Trophoblast cell (in vitro differentiated cells and primary cell): Measurements from ENCODE around the gene ZNF784.

ENCODE experiments used
- DNase-seq, 2 donors: peaks; one replicate each; pipeline ENCODE4 v3.0.0-alpha.2; 2016
- H2AFZ ChIP-seq: 2 replicates; pipeline ENCODE4 v1.6.1; 2013; ENCODE audit warnings: low read length, moderate library complexity, mild to moderate bottlenecking; ENCODE audit not compliant: insufficient read depth, poor library complexity
- H2AK5ac ChIP-seq: 2 replicates; pipeline ENCODE4 v1.6.1; 2013; ENCODE audit warnings: mild to moderate bottlenecking, low read length
- H2BK120ac ChIP-seq: 2 replicates; pipeline ENCODE4 v1.6.1; 2013; ENCODE audit warnings: low read length, mild to moderate bottlenecking, moderate library complexity; ENCODE audit not compliant: insufficient read depth, poor library complexity
- H2BK12ac ChIP-seq: 2 replicates; pipeline ENCODE4 v1.6.1; 2013; ENCODE audit warnings: mild to moderate bottlenecking, low read length, moderate library complexity
- H2BK5ac ChIP-seq: 2 replicates; pipeline ENCODE4 v1.6.1; 2013; ENCODE audit warnings: low read length, low read depth, moderate library complexity, mild to moderate bottlenecking; ENCODE audit not compliant: poor library complexity
- H3K14ac ChIP-seq: 2 replicates; pipeline ENCODE4 v1.6.1; 2013; ENCODE audit warnings: mild to moderate bottlenecking, low read length
- H3K18ac ChIP-seq: 2 replicates; pipeline ENCODE4 v1.6.1; 2013; ENCODE audit warnings: mild to moderate bottlenecking, low read length
- H3K23ac ChIP-seq: 2 replicates; pipeline ENCODE4 v1.6.1; 2013; ENCODE audit warnings: low read length
- H3K27ac ChIP-seq: 2 replicates; pipeline ENCODE4 v1.5.1; 2013; ENCODE audit warnings: low read depth, mild to moderate bottlenecking, inconsistent platforms, low read length, moderate library complexity
- H3K27me3 ChIP-seq: 2 replicates; pipeline ENCODE4 v1.6.1; 2013; ENCODE audit warnings: inconsistent platforms, mild to moderate bottlenecking, low read length, moderate library complexity; ENCODE audit not compliant: insufficient read depth
- H3K36me3 ChIP-seq, 2 experiments: 1 replicate in 1 of 2; 2 replicates in 1 of 2; pipeline ENCODE4 v1.6.1; 2013; ENCODE audit warnings: low read length in 2 of 2, mild to moderate bottlenecking in 2 of 2, moderate library complexity in 1 of 2; ENCODE audit not compliant: insufficient read depth in 2 of 2, control insufficient read depth in 1 of 2
- H3K4ac ChIP-seq: 2 replicates; pipeline ENCODE4 v1.6.1; 2013; ENCODE audit warnings: low read depth, mild to moderate bottlenecking, low read length, moderate library complexity
- H3K4me1 ChIP-seq, 2 experiments: 1 replicate in 1 of 2; 2 replicates in 1 of 2; pipeline ENCODE4 v1.6.1; 2013; ENCODE audit warnings: low read length in 2 of 2, mild to moderate bottlenecking in 2 of 2, moderate library complexity in 1 of 2; ENCODE audit not compliant: insufficient read depth in 2 of 2, control insufficient read depth in 1 of 2
- H3K4me2 ChIP-seq: 2 replicates; pipeline ENCODE4 v1.6.1; 2013; ENCODE audit warnings: inconsistent platforms, mild to moderate bottlenecking, low read length, moderate library complexity
- H3K4me3 ChIP-seq: 2 replicates; pipeline ENCODE4 v1.5.1; 2013; ENCODE audit warnings: mild to moderate bottlenecking, low read depth, low read length, inconsistent platforms
- H3K79me1 ChIP-seq: one replicate; pipeline ENCODE4 v1.6.1; 2013; ENCODE audit warnings: low read length
- H3K79me2 ChIP-seq: 2 replicates; pipeline ENCODE4 v1.6.1; 2013; ENCODE audit warnings: low read length, mild to moderate bottlenecking; ENCODE audit not compliant: control insufficient read depth, insufficient read depth, poor library complexity
- H3K9ac ChIP-seq: 2 replicates; pipeline ENCODE4 v1.6.1; 2013; ENCODE audit warnings: mild to moderate bottlenecking, low read length
- H3K9me3 ChIP-seq: 2 replicates; pipeline ENCODE4 v1.6.1; 2013; ENCODE audit warnings: low read depth, mild to moderate bottlenecking, control low read depth, inconsistent platforms, low read length; ENCODE audit not compliant: insufficient read depth
- H4K12ac ChIP-seq: 2 replicates; pipeline ENCODE4 v1.6.1; 2013; ENCODE audit warnings: low read depth, mild to moderate bottlenecking, low read length, moderate library complexity
- H4K8ac ChIP-seq: 2 replicates; pipeline ENCODE4 v1.6.1; 2013; ENCODE audit warnings: low read depth, mild to moderate bottlenecking, low read length, moderate library complexity
- H4K91ac ChIP-seq: one replicate; pipeline ENCODE4 v1.6.1; 2013; ENCODE audit warnings: low read depth, mild to moderate bottlenecking, low read length, moderate library complexity
- WGBS: extraction: QIAGEN DNeasy Blood & Tissue Kit; methylation state at CpG from one replicate; pipeline ENCODE4 v1.1.7; 2013; ENCODE audit warnings: missing lambda C conversion rate; ENCODE audit not compliant: insufficient read length, insufficient coverage; ENCODE audit errors: extremely low coverage; 5-methylcytosine and 5-hydroxymethylcytosine counted together

Gene ZNF784

GRCh38 chr19:55659822-55660221 lies 35.5 kb upstream of the ZNF784 start:
- Histone ChIP-seq H2AFZ (no peak overlapping the region), H2BK5ac (no peak overlapping the region), H2AK5ac (no peak overlapping the region), H3K4me2 (no peak overlapping the region), H4K91ac (no peak overlapping the region), H3K27me3 (no peaks in the 10 kb centered on the region), H3K4me1 (peaks cover 3 to 10% of the 10 kb centered on the region in 2 experiments), H2BK120ac (no peak overlapping the region), H4K8ac (no peak overlapping the region), H3K9ac (no peak overlapping the region), H3K79me2 (peaks cover 42% of the 10 kb centered on the region), H3K9me3 (peaks cover 1% of the 10 kb centered on the region), H3K4me3 (no peak overlapping the region), H3K23ac (no peak overlapping the region), H2BK12ac (no peak overlapping the region), H3K4ac (peak overlapping the region; percentile 98), H3K14ac (no peak overlapping the region), H3K18ac (no peak overlapping the region), H4K12ac (no peak overlapping the region), H3K27ac (no peak overlapping the region), H3K79me1 (peaks cover 6% of the 10 kb centered on the region), H3K36me3 (peaks cover 67 to 71% of the 10 kb centered on the region in 2 experiments)
- DNase-seq = no peak
- WGBS = no CpG with 5 or more reads among the region's 9 CpGs

GRCh38 chr19:55658846-55659459 lies 34.6 kb upstream of the ZNF784 start:
- Histone ChIP-seq H4K8ac (no peak overlapping the region), H2BK120ac (no peak overlapping the region), H2BK5ac (no peak overlapping the region), H3K18ac (no peak overlapping the region), H3K36me3 (peaks cover 59 to 64% of the 10 kb centered on the region in 2 experiments), H3K4me1 (peaks cover 3 to 10% of the 10 kb centered on the region in 2 experiments), H3K9ac (no peak overlapping the region), H3K79me2 (peaks cover 46% of the 10 kb centered on the region), H3K4me2 (no peak overlapping the region), H3K27me3 (no peaks in the 10 kb centered on the region), H3K14ac (no peak overlapping the region), H2AFZ (no peak overlapping the region), H3K9me3 (peaks cover 1% of the 10 kb centered on the region), H3K23ac (no peak overlapping the region), H4K12ac (no peak overlapping the region), H2BK12ac (no peak overlapping the region), H3K4ac (peak overlapping the region; percentile 98), H4K91ac (no peak overlapping the region), H3K27ac (no peak overlapping the region), H2AK5ac (no peak overlapping the region), H3K79me1 (peaks cover 12% of the 10 kb centered on the region), H3K4me3 (no peak overlapping the region)
- WGBS = no CpG with 5 or more reads among the region's 37 CpGs
- DNase-seq = no peak

- no peak for DNase-seq
- Histone ChIP-seq H4K12ac (no peak overlapping the region), H3K9ac (no peak overlapping the region), H3K23ac (no peak overlapping the region), H3K4me2 (peak overlapping the region; percentile 91), H3K18ac (no peak overlapping the region), H3K79me2 (peaks cover 48% of the 10 kb centered on the region), H2AK5ac (no peak overlapping the region), H3K14ac (no peak overlapping the region), H3K9me3 (peaks cover 1% of the 10 kb centered on the region), H3K27me3 (no peaks in the 10 kb centered on the region), H2BK12ac (no peak overlapping the region), H2BK120ac (no peak overlapping the region), H4K8ac (no peak overlapping the region), H2AFZ (peak overlapping the region; percentile 2), H3K79me1 (peaks cover 15% of the 10 kb centered on the region), H3K4me3 (no peak overlapping the region), H4K91ac (no peak overlapping the region), H3K27ac (no peak overlapping the region), H3K4me1 (peaks cover 3 to 10% of the 10 kb centered on the region in 2 experiments), H2BK5ac (no peak overlapping the region), H3K4ac (peak overlapping the region; percentile 99), H3K36me3 (peaks cover 46 to 53% of the 10 kb centered on the region in 2 experiments)
- WGBS = no CpG with 5 or more reads among the region's 18 CpGs
These were observed 32.8 kb upstream of the ZNF784 start for GRCh38 chr19:55656988-55657747.

GRCh38 chr19:55656552-55656951 lies 32.2 kb upstream of the ZNF784 start:
- no CpG with 5 or more reads among the region's 7 CpGs for WGBS
- no peak overlapping the region for H2BK120ac ChIP-seq

More at GRCh38 chr19:55656552-55656951, 32.2 kb upstream of the ZNF784 start:
- H3K14ac ChIP-seq = no peak overlapping the region
- peaks cover 3 to 10% of the 10 kb centered on the region in 2 experiments for H3K4me1 ChIP-seq
- peaks cover 41 to 48% of the 10 kb centered on the region in 2 experiments for H3K36me3 ChIP-seq
- no peak overlapping the region for H4K91ac ChIP-seq
- peaks cover 15% of the 10 kb centered on the region for H3K79me1 ChIP-seq
- no peak overlapping the region for H4K12ac ChIP-seq
- H3K18ac ChIP-seq = no peak overlapping the region
- no peak overlapping the region for H3K9ac ChIP-seq
- no peak overlapping the region for H3K4me3 ChIP-seq
- H3K9me3 ChIP-seq = peaks cover 1% of the 10 kb centered on the region
- H3K27me3 ChIP-seq = no peaks in the 10 kb centered on the region
- no peak overlapping the region for H2AFZ ChIP-seq
- no peak overlapping the region for H4K8ac ChIP-seq
- peak overlapping the region; percentile 99 for H3K4ac ChIP-seq
- H3K4me2 ChIP-seq = peak overlapping the region; percentile 91
- peaks cover 48% of the 10 kb centered on the region for H3K79me2 ChIP-seq
- no peak overlapping the region for H3K23ac ChIP-seq
- no peak overlapping the region for H2AK5ac ChIP-seq
- no peak overlapping the region for H3K27ac ChIP-seq
- H2BK5ac ChIP-seq = no peak overlapping the region
- no peak for DNase-seq
- H2BK12ac ChIP-seq = no peak overlapping the region
